ES-I3 (cell line): Measurements from ENCODE around the gene GLIPR2.
"Not testable (repeated sequence)": the region's sequence is repeated elsewhere in the genome, so short reads cannot be mapped to it uniquely, and the experiment has no call there.

Source experiments
- H3K36me3 ChIP-seq: 2 replicates; pipeline ENCODE4 v1.6.1; 2013; ENCODE audit warnings: mild to moderate bottlenecking, low read length, control low read depth, moderate library complexity; ENCODE audit not compliant: insufficient read depth
- H3K4me1 ChIP-seq: 2 replicates; pipeline ENCODE4 v1.6.1; 2013; ENCODE audit warnings: mild to moderate bottlenecking, control low read depth, low read length; ENCODE audit not compliant: insufficient read depth
- H3K9ac ChIP-seq: 2 replicates; pipeline ENCODE4 v1.6.1; 2013; ENCODE audit warnings: low read depth, mild to moderate bottlenecking, low read length, moderate library complexity
- H3K9me3 ChIP-seq: 2 replicates; pipeline ENCODE4 v1.6.1; 2013; ENCODE audit warnings: mild to moderate bottlenecking, low read length, moderate library complexity; ENCODE audit not compliant: control insufficient read depth, insufficient read depth

The GLIPR2 gene

DNA sequence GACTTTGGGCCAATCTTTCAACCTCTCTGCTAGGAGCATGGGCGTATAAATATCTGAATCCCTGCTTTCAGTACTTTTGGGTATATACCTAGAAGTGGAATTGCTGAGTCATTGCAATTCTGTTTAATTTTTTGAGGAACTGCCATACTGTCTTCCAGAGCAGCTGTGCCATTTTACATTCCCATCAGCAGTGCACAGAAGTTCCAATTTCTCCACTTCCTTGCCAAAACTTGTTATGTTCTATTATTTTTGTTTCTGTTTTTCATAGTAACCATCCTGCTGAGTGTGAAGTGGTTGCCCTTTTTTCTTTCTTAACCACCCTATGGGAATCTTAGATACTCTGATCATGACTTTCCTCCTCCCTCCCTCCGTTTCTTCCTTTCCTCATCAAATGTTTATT is 21.6 kb downstream of the GLIPR2 start:
- peaks cover 6% of the 10 kb centered on the region; the same call in 1 of the 2 replicates for H3K9me3 ChIP-seq
- no peak overlapping the region for H3K9ac ChIP-seq
- no peaks in the 10 kb centered on the region for H3K36me3 ChIP-seq
- peaks cover 11% of the 10 kb centered on the region for H3K4me1 ChIP-seq

DNA sequence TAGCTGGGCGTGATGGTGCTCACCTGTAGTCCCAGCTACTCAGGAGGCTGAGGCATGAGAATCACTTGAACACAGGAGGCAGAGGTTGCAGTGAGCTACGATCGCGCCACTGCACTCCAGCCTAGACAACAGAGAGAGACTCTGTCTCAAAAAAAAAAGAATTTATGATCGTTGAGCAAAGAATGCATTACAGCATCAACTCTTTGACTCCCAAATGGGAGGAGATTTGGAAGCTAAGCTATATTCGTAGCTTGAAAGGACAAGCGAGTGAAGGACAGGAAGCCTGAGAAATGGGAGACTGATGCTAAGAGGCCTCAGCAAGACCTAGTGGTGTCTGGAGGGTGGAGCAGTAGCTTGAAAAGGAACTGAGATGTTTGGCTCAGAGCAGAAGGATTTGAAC is 22.4 kb downstream of the GLIPR2 start:
- peaks cover 6% of the 10 kb centered on the region; the same call in 1 of the 2 replicates for H3K9me3 ChIP-seq

DNA sequence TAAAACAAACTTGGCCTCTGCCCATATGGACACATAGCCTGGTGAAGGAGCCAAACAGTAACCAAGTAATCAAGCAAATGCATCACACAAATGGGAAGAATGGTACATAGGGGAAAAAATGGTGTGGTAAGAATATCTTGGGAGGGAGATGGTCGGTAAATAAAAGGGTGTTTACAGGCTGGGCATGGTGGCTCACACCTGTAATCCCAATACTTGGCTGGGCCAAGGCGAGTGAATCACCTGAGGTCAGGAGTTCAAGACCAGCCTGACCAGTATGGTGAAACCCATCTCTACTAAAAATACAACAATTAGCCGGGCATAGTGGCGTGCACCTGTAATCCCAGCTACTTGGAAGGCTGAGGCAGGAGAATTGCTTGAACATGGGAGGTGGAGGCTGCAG is 23.0 kb downstream of the GLIPR2 start:
- not testable (repeated sequence) for H3K9me3 ChIP-seq, H3K36me3 ChIP-seq, H3K9ac ChIP-seq
- peaks cover 20% of the 10 kb centered on the region for H3K4me1 ChIP-seq

More for the DNA sequence above, 22.4 kb downstream of the GLIPR2 start:
- Histone ChIP-seq H3K9ac (no peak overlapping the region), H3K36me3 (no peaks in the 10 kb centered on the region), H3K4me1 (peaks cover 17% of the 10 kb centered on the region)

DNA sequence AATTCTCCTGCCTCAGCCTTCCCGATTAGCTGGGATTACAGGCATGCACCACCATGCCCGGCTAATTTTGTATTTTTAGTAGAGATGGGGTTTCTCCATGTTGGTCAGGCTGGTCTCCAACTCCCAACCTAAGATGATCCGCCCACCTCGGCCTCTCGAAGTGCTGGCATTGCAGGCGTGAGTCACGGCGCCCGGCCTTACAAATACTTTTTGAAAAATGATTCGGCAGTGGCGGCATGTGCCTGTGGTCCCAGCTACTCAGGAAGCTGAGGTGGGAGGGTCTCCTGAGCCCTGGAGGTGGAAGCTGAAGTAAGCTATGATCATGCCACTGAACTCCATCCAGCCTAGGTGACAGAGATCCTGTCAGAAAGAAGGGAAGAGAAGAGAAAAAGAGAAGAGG is 23.6 kb downstream of the GLIPR2 start:
- H3K9ac ChIP-seq, H3K9me3 ChIP-seq, H3K36me3 ChIP-seq: not testable (repeated sequence)
- peaks cover 25% of the 10 kb centered on the region for H3K4me1 ChIP-seq

DNA sequence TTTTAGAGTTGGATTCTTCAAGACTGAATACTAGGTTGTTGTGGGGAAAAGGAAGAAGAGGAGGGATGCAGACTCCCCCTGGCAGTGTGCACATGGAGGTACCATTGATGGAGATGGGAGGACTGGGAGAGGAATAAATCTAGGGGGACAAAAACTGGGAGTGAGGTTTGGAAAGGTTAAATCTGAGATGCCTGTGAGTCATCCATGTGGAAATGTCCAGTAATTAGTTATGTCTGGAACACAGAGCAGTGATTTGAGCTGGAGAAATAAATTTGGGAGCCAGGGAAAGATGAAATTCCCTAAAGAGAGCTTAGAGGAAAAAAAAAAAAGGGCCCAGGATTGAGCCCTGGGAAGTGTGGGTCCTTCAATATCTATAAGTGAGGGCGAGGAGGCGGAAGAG is 24.7 kb downstream of the GLIPR2 start:
- peaks cover 25% of the 10 kb centered on the region for H3K4me1 ChIP-seq
- no peak overlapping the region for H3K9ac ChIP-seq
- peaks cover 6% of the 10 kb centered on the region; the same call in 1 of the 2 replicates for H3K9me3 ChIP-seq
- no peaks in the 10 kb centered on the region for H3K36me3 ChIP-seq

DNA sequence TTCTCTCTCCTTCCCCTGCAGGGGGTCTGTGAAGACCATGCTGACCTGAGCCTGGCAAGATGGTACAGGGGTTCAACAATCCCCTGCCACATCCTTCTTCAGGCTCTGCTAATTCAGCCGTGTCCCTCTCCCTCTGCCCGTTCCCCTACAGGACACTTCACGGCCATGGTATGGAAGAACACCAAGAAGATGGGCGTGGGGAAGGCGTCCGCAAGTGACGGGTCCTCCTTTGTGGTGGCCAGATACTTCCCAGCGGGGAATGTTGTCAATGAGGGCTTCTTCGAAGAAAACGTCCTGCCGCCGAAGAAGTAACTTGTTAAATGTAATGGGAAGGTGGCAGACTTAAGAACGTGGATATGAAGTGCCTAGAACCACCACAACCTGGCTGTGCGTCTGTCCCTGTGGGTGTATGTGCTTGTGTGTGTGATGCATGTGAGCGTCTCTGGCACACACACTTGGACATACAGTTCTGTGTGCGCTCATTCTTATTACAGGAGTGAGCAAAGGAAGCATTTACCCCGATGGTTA is 25.7 kb downstream of the GLIPR2 start:
- no peaks in the 10 kb centered on the region for H3K36me3 ChIP-seq
- H3K4me1 ChIP-seq = peaks cover 25% of the 10 kb centered on the region
- no peaks in the 10 kb centered on the region for H3K9me3 ChIP-seq
- H3K9ac ChIP-seq = no peak overlapping the region

DNA sequence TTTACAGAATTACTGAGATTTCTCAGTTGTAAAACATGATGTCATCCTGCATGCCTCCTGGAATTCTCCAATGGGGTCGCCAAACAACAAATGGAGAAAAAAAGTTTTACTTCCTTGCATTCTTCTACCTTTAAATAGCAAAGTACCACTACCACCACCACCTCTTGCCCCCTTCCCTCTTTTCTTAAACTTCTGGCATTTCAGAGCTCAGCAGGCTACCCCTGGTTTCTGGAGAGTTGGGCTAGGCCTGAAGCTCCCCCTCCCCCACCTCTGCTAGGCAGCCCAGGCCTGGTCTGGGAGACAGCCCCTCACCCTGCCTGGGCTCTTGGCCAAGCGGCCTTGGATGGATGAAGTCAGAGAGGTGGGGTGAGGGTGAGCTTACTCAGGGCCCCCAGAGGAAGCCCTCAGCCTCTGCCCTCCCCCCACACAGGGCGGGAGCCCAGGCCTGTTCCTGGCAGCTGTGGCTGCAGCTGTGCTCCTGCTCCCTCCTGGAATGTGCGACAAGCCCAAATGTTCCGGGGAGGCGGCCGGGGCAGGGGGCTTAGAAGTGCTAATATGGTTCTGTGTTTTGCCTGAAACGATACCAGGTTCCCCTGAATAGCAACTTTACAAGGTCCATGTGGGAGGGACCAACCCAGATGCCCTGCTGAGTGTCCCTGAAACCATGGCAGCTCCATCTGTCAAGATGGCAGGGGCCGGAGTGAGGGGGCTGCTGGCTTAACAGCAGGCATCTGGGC is 26.7 kb downstream of the GLIPR2 start:
- Histone ChIP-seq H3K36me3 (no peaks in the 10 kb centered on the region), H3K9me3 (no peaks in the 10 kb centered on the region), H3K4me1 (peaks cover 25% of the 10 kb centered on the region), H3K9ac (peak overlapping the region; percentile 34)

DNA sequence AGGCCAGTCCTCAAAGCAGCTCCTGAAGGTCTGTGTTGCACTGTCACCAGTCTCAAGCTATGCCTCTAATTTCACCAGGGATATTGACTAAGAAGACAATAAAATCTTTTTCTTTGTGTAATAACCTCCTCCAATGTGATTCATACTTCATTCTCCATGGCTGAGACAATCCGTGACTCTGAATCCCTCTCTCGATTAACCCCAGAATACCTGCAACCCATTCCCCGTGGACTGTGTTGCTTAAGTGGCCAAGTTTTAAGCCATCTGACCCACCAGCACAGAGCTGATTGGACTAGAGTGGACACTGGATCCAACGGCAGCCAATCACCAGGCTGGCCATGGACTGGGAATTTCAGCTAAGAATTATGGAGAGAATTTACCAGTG is 27.2 kb downstream of the GLIPR2 start:
- Histone ChIP-seq H3K4me1 (peaks cover 25% of the 10 kb centered on the region), H3K9ac (peak overlapping the region; percentile 34; the same call in 1 of the 2 replicates), H3K9me3 (no peaks in the 10 kb centered on the region), H3K36me3 (no peaks in the 10 kb centered on the region)

DNA sequence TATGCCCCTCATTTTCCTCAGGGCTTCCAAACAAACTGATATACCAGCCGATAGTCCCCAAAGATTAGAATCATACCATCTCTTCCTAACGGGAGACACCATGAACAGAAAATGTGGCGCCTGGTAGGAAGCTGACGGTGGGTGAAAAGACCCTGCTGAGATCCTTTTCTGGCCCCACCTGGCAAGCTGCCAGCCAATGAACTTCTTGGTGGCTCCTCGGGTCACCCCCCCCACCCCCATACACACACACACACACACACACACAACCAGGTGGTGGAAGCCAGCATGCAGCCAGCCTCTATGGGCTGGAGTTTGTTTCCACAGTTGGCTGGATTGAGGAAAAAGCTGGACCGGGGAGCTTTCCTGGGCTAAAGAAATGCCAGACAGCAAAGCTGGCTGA is 27.8 kb downstream of the GLIPR2 start:
- no peaks in the 10 kb centered on the region for H3K36me3 ChIP-seq
- no peak overlapping the region for H3K9ac ChIP-seq
- no peaks in the 10 kb centered on the region for H3K9me3 ChIP-seq
- H3K4me1 ChIP-seq = peaks cover 25% of the 10 kb centered on the region

DNA sequence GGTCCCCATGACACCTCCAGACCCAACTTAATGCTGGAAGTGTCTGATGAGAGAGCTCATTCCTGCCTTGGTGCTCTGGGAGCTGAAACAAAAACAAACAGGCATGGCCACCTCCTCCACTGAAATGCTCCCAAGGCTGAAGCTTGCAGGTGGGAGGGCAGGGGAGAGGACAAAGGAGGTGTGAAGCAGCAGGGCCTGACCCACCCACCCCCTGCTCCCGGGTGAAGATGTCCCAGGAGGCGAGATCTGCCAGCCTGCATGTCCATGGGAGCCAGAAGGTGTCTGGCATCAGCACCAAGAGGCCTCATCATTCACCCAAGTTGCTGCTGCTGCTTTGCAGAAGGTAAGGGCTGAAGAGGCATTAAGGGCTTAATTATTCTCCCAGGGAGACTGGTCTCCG is 28.5 kb downstream of the GLIPR2 start:
- Histone ChIP-seq H3K9me3 (no peaks in the 10 kb centered on the region), H3K36me3 (no peaks in the 10 kb centered on the region), H3K4me1 (peaks cover 25% of the 10 kb centered on the region), H3K9ac (no peak overlapping the region)

DNA sequence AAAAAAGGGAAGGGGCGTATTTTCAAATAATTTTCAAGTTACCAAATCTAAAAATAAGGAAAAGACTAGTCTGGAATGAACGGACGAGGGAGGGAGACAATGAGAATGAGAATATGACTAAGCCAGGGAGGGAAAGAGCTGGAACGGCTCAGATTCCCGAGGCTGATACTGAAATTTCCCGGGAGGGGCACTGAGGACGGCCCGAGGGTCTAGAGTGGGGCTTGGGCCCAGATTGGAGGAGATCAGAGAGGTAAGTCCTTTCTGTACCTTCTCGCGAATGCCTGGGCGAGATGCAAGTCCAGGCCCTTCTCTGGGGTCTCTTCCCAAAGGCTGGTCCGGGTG is 29.3 kb downstream of the GLIPR2 start:
- H3K9ac ChIP-seq = peak overlapping the region; percentile 61; the same call in 1 of the 2 replicates
- H3K9me3 ChIP-seq = no peaks in the 10 kb centered on the region
- H3K36me3 ChIP-seq = no peaks in the 10 kb centered on the region
- H3K4me1 ChIP-seq = peaks cover 25% of the 10 kb centered on the region

DNA sequence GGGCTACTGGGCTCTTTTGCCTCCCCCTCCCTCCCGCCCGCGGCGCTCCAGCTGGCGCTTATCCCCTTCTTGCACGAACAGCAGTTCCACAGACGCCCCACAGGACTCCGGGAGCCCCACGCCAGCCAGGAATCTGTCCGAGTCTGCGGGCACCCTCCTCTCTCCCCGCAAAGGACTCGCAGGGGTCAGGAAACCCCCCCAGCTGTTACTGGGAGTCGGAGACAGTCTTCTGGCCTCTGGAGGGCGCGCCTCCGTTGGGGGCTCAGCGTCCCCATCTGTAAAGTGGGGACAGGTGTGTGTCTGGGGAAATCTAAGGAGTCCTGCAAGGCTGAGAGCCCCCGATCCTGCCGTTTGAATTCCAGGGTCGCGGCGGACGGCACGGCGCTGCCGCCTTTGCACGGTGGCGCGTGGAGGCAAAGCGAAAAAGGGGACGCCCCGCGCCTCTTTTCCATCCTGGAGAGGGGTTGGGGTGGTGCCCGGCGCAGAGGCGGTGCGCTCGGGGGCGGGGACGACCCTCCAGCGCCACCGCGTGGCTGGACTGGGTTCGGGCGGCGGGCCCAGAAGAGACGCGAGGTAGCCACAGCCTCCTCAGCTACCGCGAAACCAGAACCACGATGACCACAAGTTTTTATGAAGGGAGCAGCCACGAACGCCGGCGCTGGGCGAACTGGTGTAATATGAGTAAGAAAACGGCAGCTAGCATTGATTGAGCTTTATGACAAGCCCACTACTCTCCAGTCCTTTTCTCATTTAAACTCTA is 29.8 kb downstream of the GLIPR2 start:
- Histone ChIP-seq H3K9me3 (no peaks in the 10 kb centered on the region), H3K4me1 (peaks cover 25% of the 10 kb centered on the region), H3K36me3 (no peaks in the 10 kb centered on the region), H3K9ac (peak overlapping the region; percentile 61; the same call in 1 of the 2 replicates)

DNA sequence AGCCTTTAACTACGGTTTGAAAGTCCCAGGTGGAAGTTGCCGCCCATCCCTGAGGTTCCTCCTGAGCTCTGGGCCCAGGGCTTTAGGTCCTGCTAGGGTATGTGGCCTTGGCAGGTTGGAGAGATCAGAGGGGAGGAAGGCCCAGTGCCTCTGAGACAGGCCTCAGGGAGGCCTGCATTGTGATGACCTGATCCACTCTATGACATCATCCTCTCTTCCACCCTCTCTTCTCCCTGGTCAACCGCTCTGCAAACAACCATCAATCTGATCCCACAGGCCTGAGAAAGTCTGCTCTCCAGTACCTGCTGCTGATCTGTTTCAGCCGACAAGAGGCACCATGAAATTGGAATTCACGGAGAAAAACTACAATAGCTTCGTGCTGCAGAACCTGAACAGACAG is 32.6 kb downstream of the GLIPR2 start, which contains the start of gene CCIN:
CCIN (plus strand) TSS at position 223 of the 400 bp plus-strand sequence; CDS start at position 338, 115 bp downstream.
- Histone ChIP-seq H3K9ac (no peak within 1 kb of the TSS), H3K36me3 (no peaks in the 10 kb centered on the region), H3K9me3 (no peaks in the 10 kb centered on the region), H3K4me1 (peaks cover 6% of the 10 kb centered on the region)

DNA sequence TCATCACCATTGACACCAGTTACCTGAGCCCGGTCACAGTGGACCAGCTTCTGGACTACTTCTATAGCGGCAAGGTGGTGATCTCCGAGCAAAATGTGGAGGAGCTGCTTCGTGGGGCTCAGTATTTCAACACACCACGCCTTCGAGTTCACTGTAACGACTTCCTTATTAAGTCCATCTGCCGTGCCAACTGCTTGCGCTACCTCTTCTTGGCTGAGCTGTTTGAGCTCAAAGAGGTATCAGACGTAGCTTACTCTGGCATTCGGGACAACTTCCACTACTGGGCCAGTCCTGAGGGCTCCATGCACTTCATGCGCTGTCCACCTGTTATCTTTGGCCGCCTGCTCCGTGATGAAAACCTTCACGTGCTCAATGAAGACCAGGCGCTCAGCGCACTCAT is 33.2 kb downstream of the GLIPR2 start:
- Histone ChIP-seq H3K9ac (no peak overlapping the region), H3K36me3 (no peaks in the 10 kb centered on the region), H3K9me3 (no peaks in the 10 kb centered on the region), H3K4me1 (peaks cover 2% of the 10 kb centered on the region)

DNA sequence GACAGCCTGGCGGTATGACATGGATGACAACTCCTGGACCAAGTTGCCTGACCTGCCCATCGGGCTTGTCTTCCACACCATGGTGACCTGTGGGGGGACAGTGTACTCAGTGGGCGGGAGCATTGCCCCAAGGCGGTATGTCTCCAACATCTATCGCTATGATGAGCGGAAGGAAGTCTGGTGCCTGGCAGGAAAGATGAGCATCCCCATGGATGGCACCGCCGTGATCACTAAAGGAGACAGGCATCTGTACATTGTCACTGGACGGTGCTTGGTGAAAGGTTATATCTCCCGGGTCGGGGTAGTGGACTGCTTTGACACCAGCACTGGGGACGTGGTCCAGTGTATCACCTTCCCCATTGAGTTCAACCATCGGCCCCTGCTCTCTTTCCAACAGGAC is 34.0 kb downstream of the GLIPR2 start:
- H3K9ac ChIP-seq = no peak overlapping the region
- H3K36me3 ChIP-seq = no peaks in the 10 kb centered on the region
- no peaks in the 10 kb centered on the region for H3K9me3 ChIP-seq
- no peaks in the 10 kb centered on the region for H3K4me1 ChIP-seq
